HepG2 (cell line): ENCODE results near the gene UBXN1. TPM values are rescaled to one million over a fixed set of nuclear protein-coding genes. Genes with fewer than 3 reads are reported as not detected.

ENCODE experiments used
- CCAR2 ChIP-seq: fragments of 200-400 bp; formaldehyde crosslinking; optimal IDR thresholded peaks from 2 replicates; pipeline ENCODE3; 2018; ENCODE audit warnings: low read depth, mild to moderate bottlenecking, low read length, moderate library complexity
- EEA1 ChIP-seq: sonication (generic); formaldehyde crosslinking; IDR thresholded peaks from 2 replicates; pipeline ENCODE4 v1.5.1; 2020; ENCODE audit warnings: mild to moderate bottlenecking, missing genetic modification reagents, borderline replicate concordance
- EHMT2 ChIP-seq: fragments of 200-600 bp; sonication (generic); IDR thresholded peaks from 2 replicates; pipeline ENCODE4 v1.7.0; 2017; ENCODE audit warnings: antibody characterized with exemption, low read depth, low read length, borderline replicate concordance
- GLI4 ChIP-seq: sonication (generic); formaldehyde crosslinking; IDR thresholded peaks from 2 replicates; pipeline ENCODE4 v1.5.1; 2020; ENCODE audit warnings: missing genetic modification reagents, mild to moderate bottlenecking, moderate library complexity, borderline replicate concordance
- KLF13 ChIP-seq: sonication (generic); formaldehyde crosslinking; IDR thresholded peaks from 2 replicates; pipeline ENCODE4 v1.4.0; 2020; ENCODE audit warnings: mild to moderate bottlenecking, missing genetic modification reagents
- MED13 ChIP-seq: sonication (generic); formaldehyde crosslinking; IDR thresholded peaks from 2 replicates; pipeline ENCODE4 v1.5.0; 2020; ENCODE audit warnings: missing genetic modification reagents
- MEF2D ChIP-seq: sonication (generic); formaldehyde crosslinking; IDR thresholded peaks from 2 replicates; pipeline ENCODE4 v1.5.1; 2020; ENCODE audit warnings: mild to moderate bottlenecking, missing genetic modification reagents
- NR2F6 ChIP-seq, 2 experiments: IDR thresholded peaks; 2 replicates each; pipeline ENCODE4 v1.6.1; 2016; ENCODE audit warnings: antibody characterized with exemption in 1 of 2, mild to moderate bottlenecking in 1 of 2
- ONECUT2 ChIP-seq: sonication (generic); formaldehyde crosslinking; IDR thresholded peaks from 2 replicates; pipeline ENCODE4 v1.4.0; 2020; ENCODE audit warnings: missing genetic modification reagents
- RFXAP ChIP-seq: sonication (generic); formaldehyde crosslinking; IDR thresholded peaks from 2 replicates; pipeline ENCODE4 v1.4.0; 2020; ENCODE audit warnings: missing genetic modification reagents, borderline replicate concordance
- RXRB ChIP-seq: IDR thresholded peaks from 2 replicates; pipeline ENCODE4 v1.6.1; 2016; ENCODE audit warnings: borderline replicate concordance, missing genetic modification reagents, missing compliant biosample characterization
- SCMH1 ChIP-seq: sonication (generic); formaldehyde crosslinking; IDR thresholded peaks from 2 replicates; pipeline ENCODE4 v1.9.0; 2021; ENCODE audit warnings: missing genetic modification reagents, mild to moderate bottlenecking, borderline replicate concordance
- SIX4 ChIP-seq: sonication (generic); formaldehyde crosslinking; IDR thresholded peaks from 2 replicates; pipeline ENCODE4 v1.4.0; 2020; ENCODE audit warnings: missing genetic modification reagents
- ZBTB42 ChIP-seq: sonication (generic); formaldehyde crosslinking; IDR thresholded peaks from 2 replicates; pipeline ENCODE4 v1.5.0; 2020; ENCODE audit warnings: mild to moderate bottlenecking, missing genetic modification reagents
- ZBTB7A ChIP-seq: sonication (generic); formaldehyde crosslinking; IDR thresholded peaks from 2 replicates; pipeline ENCODE4 v1.8.0; 2022; ENCODE audit warnings: mild to moderate bottlenecking, missing genetic modification reagents
- ZFP37 ChIP-seq: sonication (generic); formaldehyde crosslinking; IDR thresholded peaks from 2 replicates; pipeline ENCODE4 v1.4.0; 2020; ENCODE audit warnings: missing genetic modification reagents, borderline replicate concordance
- ZFP41 ChIP-seq: sonication (generic); formaldehyde crosslinking; IDR thresholded peaks from 2 replicates; pipeline ENCODE4 v1.4.0; 2020; ENCODE audit warnings: mild to moderate bottlenecking, missing genetic modification reagents, borderline replicate concordance
- ZNF121 ChIP-seq: sonication (generic); formaldehyde crosslinking; IDR thresholded peaks from 2 replicates; pipeline ENCODE4 v1.5.0; 2020; ENCODE audit warnings: mild to moderate bottlenecking, missing genetic modification reagents
- ZNF543 ChIP-seq: sonication (generic); formaldehyde crosslinking; IDR thresholded peaks from 2 replicates; pipeline ENCODE4 v1.4.0; 2020; ENCODE audit warnings: mild to moderate bottlenecking, missing genetic modification reagents
- ZSCAN12 ChIP-seq: sonication (generic); formaldehyde crosslinking; IDR thresholded peaks from 2 replicates; pipeline ENCODE4 v1.9.0; 2021; ENCODE audit warnings: mild to moderate bottlenecking, missing genetic modification reagents
- ZSCAN22 ChIP-seq: sonication (generic); formaldehyde crosslinking; IDR thresholded peaks from 2 replicates; pipeline ENCODE4 v1.4.0; 2020; ENCODE audit warnings: mild to moderate bottlenecking, missing genetic modification reagents
- polyA plus RNA-seq, 8 experiments: library from polyadenylated mRNA; depleted of rRNA in 3 of 8; stranded (reverse) in 7 of 8; unstranded in 1 of 8; fragments of >200 nt; fragmentation: Illumina TruSeq in 4 of 8; extraction: Trizol in 4 of 8; gene quantifications; 2 replicates each; pipeline versions ENCODE4 v1.2.1 to v1.2.3, GENCODE V29; 2011 to 2016; ENCODE audit warnings: low read depth in 4 of 8, missing spikeins in 1 of 8, mixed read lengths in 1 of 8; ENCODE audit not compliant: insufficient read depth in 1 of 8
- total RNA-seq, 5 experiments: library from RNA; depleted of rRNA; stranded (reverse); fragments of >200 nt; fragmentation: Illumina TruSeq; extraction: Trizol; gene quantifications; 2 replicates each; pipeline ENCODE4 v1.2.3, GENCODE V29; 2016; ENCODE audit warnings: low read depth in 1 of 5
- TF ChIP-seq, protein P1 (sequence below): sonication (generic); formaldehyde crosslinking; IDR thresholded peaks from 2 replicates; pipeline ENCODE4 v1.9.0; 2021; ENCODE audit warnings: mild to moderate bottlenecking, missing genetic modification reagents
- TF ChIP-seq, protein P2 (sequence below): sonication (generic); formaldehyde crosslinking; IDR thresholded peaks from 2 replicates; pipeline ENCODE4 v1.9.0; 2021; ENCODE audit warnings: missing genetic modification reagents, borderline replicate concordance

UBXN1 gene
- total and polyA plus RNA-seq, 2 of the 13 experiments (the other 11 are each of a cell fraction or from before 2014, with no cell fraction given), result 47.5 to 52.4 TPM

DNA sequence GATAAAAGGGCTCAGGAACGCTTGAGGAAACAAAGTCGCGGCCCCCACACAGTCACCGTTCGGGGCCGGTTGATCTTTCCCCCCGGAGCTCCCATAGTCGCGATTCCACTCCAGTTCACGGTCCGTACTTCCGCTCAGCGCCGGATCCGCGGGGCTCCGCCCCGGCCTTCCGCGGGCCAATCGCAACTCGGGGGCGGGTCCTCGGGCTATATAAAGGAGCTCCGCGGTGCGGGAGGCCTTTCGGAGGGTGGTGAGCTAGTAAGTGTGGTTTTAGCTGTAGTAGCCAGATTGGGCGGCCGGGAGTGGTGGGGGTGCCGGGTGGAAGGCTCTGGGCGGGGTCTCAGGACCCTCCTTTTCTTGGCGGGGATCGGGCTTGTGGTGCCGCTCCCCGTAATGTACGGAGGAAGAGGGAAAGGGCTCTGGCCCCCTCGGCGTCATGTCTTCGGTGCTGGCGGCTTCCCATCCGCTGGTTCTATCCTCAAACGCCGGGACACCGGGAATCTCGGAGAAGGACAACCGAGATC lies 13.7 kb downstream of the UBXN1 start, which contains the start of the genes C11orf98 and CSKMT (continued):
- TF ChIP-seq SCMH1 (CRISPR knock-in tag) (no peak), ZFP37 (CRISPR knock-in tag) (no peak), RFXAP (CRISPR knock-in tag) (peak; percentile 55; the same call in 1 of the 2 replicates), ZBTB7A (CRISPR knock-in tag) (no peak), GLI4 (CRISPR knock-in tag) (no peak), ZFP41 (CRISPR knock-in tag) (no peak), MEF2D (CRISPR knock-in tag) (no peak), EEA1 (peak; percentile 26; the same call in 1 of the 2 replicates), MED13 (CRISPR knock-in tag) (peak; percentile 69), ZSCAN22 (CRISPR knock-in tag) (no peak), ONECUT2 (CRISPR knock-in tag) (no peak), EHMT2 (no peak), CCAR2 (no peak), ZBTB42 (CRISPR knock-in tag) (peak; percentile 76; the same call in 1 of the 2 replicates), ZNF543 (CRISPR knock-in tag) (peak; percentile 77; the same call in 1 of the 2 replicates), ZNF121 (CRISPR knock-in tag) (0 out of 2 replicates have a peak, but pooled peaks have one; percentile 7), NR2F6 (IDR thresholded peaks at IDR 0.05) (no peak; the same call in 1 of the 2 replicates), NR2F6 (CRISPR knock-in tag; IDR thresholded peaks at IDR 0.05) (no peak; the same call in 1 of the 2 replicates), RXRB (CRISPR knock-in tag) (no peak; the same call in 1 of the 2 replicates), ZSCAN12 (no peak), KLF13 (CRISPR knock-in tag) (no peak), SIX4 (CRISPR knock-in tag) (peak; percentile 10; the same call in 1 of the 2 replicates)
- TF ChIP-seq, protein P1, sequence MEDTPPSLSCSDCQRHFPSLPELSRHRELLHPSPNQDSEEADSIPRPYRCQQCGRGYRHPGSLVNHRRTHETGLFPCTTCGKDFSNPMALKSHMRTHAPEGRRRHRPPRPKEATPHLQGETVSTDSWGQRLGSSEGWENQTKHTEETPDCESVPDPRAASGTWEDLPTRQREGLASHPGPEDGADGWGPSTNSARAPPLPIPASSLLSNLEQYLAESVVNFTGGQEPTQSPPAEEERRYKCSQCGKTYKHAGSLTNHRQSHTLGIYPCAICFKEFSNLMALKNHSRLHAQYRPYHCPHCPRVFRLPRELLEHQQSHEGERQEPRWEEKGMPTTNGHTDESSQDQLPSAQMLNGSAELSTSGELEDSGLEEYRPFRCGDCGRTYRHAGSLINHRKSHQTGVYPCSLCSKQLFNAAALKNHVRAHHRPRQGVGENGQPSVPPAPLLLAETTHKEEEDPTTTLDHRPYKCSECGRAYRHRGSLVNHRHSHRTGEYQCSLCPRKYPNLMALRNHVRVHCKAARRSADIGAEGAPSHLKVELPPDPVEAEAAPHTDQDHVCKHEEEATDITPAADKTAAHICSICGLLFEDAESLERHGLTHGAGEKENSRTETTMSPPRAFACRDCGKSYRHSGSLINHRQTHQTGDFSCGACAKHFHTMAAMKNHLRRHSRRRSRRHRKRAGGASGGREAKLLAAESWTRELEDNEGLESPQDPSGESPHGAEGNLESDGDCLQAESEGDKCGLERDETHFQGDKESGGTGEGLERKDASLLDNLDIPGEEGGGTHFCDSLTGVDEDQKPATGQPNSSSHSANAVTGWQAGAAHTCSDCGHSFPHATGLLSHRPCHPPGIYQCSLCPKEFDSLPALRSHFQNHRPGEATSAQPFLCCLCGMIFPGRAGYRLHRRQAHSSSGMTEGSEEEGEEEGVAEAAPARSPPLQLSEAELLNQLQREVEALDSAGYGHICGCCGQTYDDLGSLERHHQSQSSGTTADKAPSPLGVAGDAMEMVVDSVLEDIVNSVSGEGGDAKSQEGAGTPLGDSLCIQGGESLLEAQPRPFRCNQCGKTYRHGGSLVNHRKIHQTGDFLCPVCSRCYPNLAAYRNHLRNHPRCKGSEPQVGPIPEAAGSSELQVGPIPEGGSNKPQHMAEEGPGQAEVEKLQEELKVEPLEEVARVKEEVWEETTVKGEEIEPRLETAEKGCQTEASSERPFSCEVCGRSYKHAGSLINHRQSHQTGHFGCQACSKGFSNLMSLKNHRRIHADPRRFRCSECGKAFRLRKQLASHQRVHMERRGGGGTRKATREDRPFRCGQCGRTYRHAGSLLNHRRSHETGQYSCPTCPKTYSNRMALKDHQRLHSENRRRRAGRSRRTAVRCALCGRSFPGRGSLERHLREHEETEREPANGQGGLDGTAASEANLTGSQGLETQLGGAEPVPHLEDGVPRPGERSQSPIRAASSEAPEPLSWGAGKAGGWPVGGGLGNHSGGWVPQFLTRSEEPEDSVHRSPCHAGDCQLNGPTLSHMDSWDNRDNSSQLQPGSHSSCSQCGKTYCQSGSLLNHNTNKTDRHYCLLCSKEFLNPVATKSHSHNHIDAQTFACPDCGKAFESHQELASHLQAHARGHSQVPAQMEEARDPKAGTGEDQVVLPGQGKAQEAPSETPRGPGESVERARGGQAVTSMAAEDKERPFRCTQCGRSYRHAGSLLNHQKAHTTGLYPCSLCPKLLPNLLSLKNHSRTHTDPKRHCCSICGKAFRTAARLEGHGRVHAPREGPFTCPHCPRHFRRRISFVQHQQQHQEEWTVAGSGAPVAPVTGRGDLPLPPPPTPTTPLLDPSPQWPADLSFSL (CRISPR knock-in tag), result no peak
- TF ChIP-seq, protein P2, sequence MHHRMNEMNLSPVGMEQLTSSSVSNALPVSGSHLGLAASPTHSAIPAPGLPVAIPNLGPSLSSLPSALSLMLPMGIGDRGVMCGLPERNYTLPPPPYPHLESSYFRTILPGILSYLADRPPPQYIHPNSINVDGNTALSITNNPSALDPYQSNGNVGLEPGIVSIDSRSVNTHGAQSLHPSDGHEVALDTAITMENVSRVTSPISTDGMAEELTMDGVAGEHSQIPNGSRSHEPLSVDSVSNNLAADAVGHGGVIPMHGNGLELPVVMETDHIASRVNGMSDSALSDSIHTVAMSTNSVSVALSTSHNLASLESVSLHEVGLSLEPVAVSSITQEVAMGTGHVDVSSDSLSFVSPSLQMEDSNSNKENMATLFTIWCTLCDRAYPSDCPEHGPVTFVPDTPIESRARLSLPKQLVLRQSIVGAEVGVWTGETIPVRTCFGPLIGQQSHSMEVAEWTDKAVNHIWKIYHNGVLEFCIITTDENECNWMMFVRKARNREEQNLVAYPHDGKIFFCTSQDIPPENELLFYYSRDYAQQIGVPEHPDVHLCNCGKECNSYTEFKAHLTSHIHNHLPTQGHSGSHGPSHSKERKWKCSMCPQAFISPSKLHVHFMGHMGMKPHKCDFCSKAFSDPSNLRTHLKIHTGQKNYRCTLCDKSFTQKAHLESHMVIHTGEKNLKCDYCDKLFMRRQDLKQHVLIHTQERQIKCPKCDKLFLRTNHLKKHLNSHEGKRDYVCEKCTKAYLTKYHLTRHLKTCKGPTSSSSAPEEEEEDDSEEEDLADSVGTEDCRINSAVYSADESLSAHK (CRISPR knock-in tag), result no peak
